Gastrocnemius medialis (tissue), 4 donors: ENCODE data around the gene ARID1B.

Source experiments
- POLR2A ChIP-seq, 2 donors: fragments of 450-650 bp; IDR thresholded peaks; one replicate each; pipeline ENCODE4 v1.6.1; 2017; ENCODE audit warnings: antibody characterized with exemption in 2 of 2, mild to moderate bottlenecking in 2 of 2, moderate library complexity in 2 of 2
- TF ChIP-seq, protein P1 (sequence below), 5 experiments: fragments of 450-650 bp in 3 of 5; fragments of 200-600 bp in 2 of 5; sonication (generic) in 2 of 5; IDR thresholded peaks in 4 of 5; conservative IDR thresholded peaks in 1 of 5; 1 replicate in 4 of 5; 2 replicates in 1 of 5; pipeline ENCODE4 v1.5.1; 2016 to 2019; ENCODE audit warnings: antibody characterized with exemption in 5 of 5, mild to moderate bottlenecking in 3 of 5, moderate library complexity in 3 of 5

DNA sequence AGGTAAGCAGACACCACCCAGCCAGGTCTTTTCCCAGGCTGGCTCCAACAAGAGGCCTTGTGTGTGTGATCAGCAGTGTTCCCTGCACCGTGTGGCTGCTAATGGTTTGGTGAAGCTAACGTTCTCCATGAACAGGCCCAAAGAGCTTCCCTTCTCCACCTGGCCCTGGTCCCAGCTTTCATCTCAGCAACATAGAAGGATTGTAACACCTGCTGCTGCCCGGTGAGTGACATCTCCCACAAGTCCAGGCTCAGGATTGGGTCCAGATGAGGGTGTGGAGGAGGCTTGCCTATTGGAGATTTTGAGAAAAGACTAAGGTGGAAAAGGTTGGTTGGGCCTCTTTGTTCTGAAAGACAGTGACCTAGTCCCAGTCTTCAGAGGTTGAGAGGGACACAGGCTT, 456.5 kb downstream of the ARID1B start:
- TF ChIP-seq, protein P1, sequence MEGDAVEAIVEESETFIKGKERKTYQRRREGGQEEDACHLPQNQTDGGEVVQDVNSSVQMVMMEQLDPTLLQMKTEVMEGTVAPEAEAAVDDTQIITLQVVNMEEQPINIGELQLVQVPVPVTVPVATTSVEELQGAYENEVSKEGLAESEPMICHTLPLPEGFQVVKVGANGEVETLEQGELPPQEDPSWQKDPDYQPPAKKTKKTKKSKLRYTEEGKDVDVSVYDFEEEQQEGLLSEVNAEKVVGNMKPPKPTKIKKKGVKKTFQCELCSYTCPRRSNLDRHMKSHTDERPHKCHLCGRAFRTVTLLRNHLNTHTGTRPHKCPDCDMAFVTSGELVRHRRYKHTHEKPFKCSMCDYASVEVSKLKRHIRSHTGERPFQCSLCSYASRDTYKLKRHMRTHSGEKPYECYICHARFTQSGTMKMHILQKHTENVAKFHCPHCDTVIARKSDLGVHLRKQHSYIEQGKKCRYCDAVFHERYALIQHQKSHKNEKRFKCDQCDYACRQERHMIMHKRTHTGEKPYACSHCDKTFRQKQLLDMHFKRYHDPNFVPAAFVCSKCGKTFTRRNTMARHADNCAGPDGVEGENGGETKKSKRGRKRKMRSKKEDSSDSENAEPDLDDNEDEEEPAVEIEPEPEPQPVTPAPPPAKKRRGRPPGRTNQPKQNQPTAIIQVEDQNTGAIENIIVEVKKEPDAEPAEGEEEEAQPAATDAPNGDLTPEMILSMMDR (IDR thresholded peaks at IDR 0.05 in 4 of 5, conservative IDR thresholded peaks at IDR 0.05 in 1 of 5), result no peak
- no peak for TF ChIP-seq POLR2A (IDR thresholded peaks at IDR 0.05)
